Pancreas (tissue), 10 donors: Measurements from ENCODE around the gene OR10H4. TPM values are rescaled to one million over a fixed set of nuclear protein-coding genes. Genes with fewer than 3 reads are reported as not detected.
"Not testable (repeated sequence)": the region's sequence is repeated elsewhere in the genome, so short reads cannot be mapped to it uniquely, and the experiment has no call there.

Experiments
- ATAC-seq, 4 donors: fragments of 200-7000 bp; cut with Tn5 transposase; one replicate each; pipeline versions ENCODE4 v1.8.0 to v1.9.1; 2020; ENCODE audit warnings: mild to moderate bottlenecking in 4 of 4, moderate library complexity in 4 of 4
- DNase-seq, 6 donors: peaks; one replicate each; pipeline ENCODE4 v3.0.0-alpha.2; 2020
- FAIRE-seq: peaks from 2 replicates; lab custom pipeline; 2012; peaks lifted over from hg19 to GRCh38; lab: Jason Lieb, UNC
- H3K27ac ChIP-seq, 4 donors: fragments of 200-600 bp; sonication (generic); 1 replicate in 3 of 4; 2 replicates in 1 of 4; pipeline versions ENCODE4 v1.5.0 to v1.8.0; 2020
- H3K27me3 ChIP-seq, 4 donors: fragments of 200-600 bp; one replicate each; pipeline ENCODE4 v1.8.0; 2021
- H3K36me3 ChIP-seq, 3 donors: fragments of 200-600 bp; sonication (generic) in 1 of 3; one replicate each; pipeline versions ENCODE4 v1.5.0 to v1.8.0; 2020 to 2021
- H3K4me1 ChIP-seq, 3 donors: fragments of 200-600 bp; one replicate each; pipeline ENCODE4 v1.8.0; 2021
- H3K4me3 ChIP-seq, 4 donors: fragments of 200-600 bp; sonication (generic) in 2 of 4; one replicate each; pipeline versions ENCODE4 v1.5.0 to v1.8.0; 2020 to 2021
- H3K9me3 ChIP-seq, 4 donors: fragments of 200-600 bp; one replicate each; pipeline ENCODE4 v1.8.0; 2021
- WGBS, 2 donors: extraction: QIAGEN DNeasy Blood & Tissue Kit; methylation state at CpG; one replicate each; pipeline ENCODE4 v1.1.7; 2013; 5-methylcytosine and 5-hydroxymethylcytosine counted together
- intact Hi-C, 3 donors: fragments of 100-400 bp; cut with DNase I; formaldehyde crosslinking; loops; one replicate each; pipeline versions ENCODE4 v1.11.1 to v1.14.2; 2022
- polyA plus RNA-seq, 2 donors: library from polyadenylated mRNA; stranded (reverse); fragments of 200-250 nt; gene quantifications; one replicate each; pipeline ENCODE4 v1.2.3, GENCODE V29; 2013
- total RNA-seq, 6 donors: library from RNA; stranded (reverse); fragmentation: NEBNext Ultra II Directional in 4 of 6; extraction: Animal tissue kit (Norgen Biotek cat#: 25700) in 4 of 6; gene quantifications; one replicate each; pipeline versions ENCODE4 v1.2.1 to v1.2.4, GENCODE V29; 2021 to 2023
- TF ChIP-seq, protein P1 (sequence below), 4 donors: fragments of 200-600 bp; sonication (generic) in 3 of 4; IDR thresholded peaks; one replicate each; pipeline versions ENCODE4 v1.5.0 to v1.8.0; 2021; ENCODE audit warnings: antibody characterized with exemption in 4 of 4
- donor health status: healthy with polysubstance abuse.
- donor health status: DM: no; HTN: no; CAD: no; lungs with moderate emphysema.
- donor health status: DM: no; HTN: no; CAD: no.
- donor health status: control.
- donor health status: control.
- donor health status: Bipolar disorder and iron deficiency.
- donor health status: DM: yes; HTN: yes; CAD: no.
- donor health status: DM: no; HTN: no; CAD: no.
- donor health status: DM: no; HTN: no; CAD: no.
- donor health status: DM: yes; HTN: yes; CAD: no.

Gene OR10H4
- total RNA-seq, result not detected
- polyA plus RNA-seq, result not detected

- no peak for DNase-seq
- no peak for FAIRE-seq
- no peaks in the 10 kb centered on the region for H3K27me3 ChIP-seq
- intact Hi-C loops, result no loop called here
- H3K9me3 ChIP-seq, result no peaks in the 10 kb centered on the region
- H3K4me3 ChIP-seq, result no peak within 1 kb of the TSS
- H3K4me1 ChIP-seq, result no peaks in the 10 kb centered on the region
- no peak for ATAC-seq
- no peak within 1 kb of the TSS for H3K27ac ChIP-seq
- no peaks in the 10 kb centered on the region for H3K36me3 ChIP-seq
- TF ChIP-seq, protein P1, sequence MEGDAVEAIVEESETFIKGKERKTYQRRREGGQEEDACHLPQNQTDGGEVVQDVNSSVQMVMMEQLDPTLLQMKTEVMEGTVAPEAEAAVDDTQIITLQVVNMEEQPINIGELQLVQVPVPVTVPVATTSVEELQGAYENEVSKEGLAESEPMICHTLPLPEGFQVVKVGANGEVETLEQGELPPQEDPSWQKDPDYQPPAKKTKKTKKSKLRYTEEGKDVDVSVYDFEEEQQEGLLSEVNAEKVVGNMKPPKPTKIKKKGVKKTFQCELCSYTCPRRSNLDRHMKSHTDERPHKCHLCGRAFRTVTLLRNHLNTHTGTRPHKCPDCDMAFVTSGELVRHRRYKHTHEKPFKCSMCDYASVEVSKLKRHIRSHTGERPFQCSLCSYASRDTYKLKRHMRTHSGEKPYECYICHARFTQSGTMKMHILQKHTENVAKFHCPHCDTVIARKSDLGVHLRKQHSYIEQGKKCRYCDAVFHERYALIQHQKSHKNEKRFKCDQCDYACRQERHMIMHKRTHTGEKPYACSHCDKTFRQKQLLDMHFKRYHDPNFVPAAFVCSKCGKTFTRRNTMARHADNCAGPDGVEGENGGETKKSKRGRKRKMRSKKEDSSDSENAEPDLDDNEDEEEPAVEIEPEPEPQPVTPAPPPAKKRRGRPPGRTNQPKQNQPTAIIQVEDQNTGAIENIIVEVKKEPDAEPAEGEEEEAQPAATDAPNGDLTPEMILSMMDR (IDR thresholded peaks at IDR 0.05), result no peak
Observed at GRCh38 chr19:15948223-15949058, at the start of gene OR10H4. Gene OR10H4, plus strand, starts transcription at chr19:15949008. Its CDS starts 0 bp downstream, at chr19:15949008.

DNA sequence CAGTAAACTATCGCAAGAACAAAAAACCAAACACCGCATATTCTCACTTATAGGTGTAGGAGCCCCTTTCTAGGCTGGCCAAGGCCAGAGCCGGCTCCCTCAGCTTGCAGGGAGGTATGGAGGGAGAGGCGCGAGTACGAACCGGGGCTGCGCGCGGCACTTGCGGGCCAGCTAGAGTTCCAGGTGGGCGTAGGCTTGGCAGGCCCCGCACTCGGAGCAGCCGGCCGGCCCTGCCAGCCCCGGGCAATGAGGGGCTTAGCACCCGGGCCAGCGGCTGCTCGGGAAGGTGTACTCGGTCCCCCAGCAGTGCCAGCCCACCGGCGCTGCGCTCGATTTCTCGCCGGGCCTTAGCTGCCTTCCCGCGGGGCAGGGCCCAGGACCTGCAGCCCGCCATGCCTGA is 49.2 kb upstream of the OR10H4 start:
- H3K4me3 ChIP-seq, intact Hi-C loops, DNase-seq, H3K27me3 ChIP-seq, ATAC-seq, H3K27ac ChIP-seq, H3K9me3 ChIP-seq, H3K4me1 ChIP-seq, FAIRE-seq, H3K36me3 ChIP-seq: not testable (repeated sequence)
- 23 to 26% methylated on average over 26 to 30 of the region's 30 CpGs for WGBS, 2 donors

- DNase-seq, H3K4me3 ChIP-seq, H3K9me3 ChIP-seq, H3K36me3 ChIP-seq, H3K27ac ChIP-seq, ATAC-seq, H3K4me1 ChIP-seq, H3K27me3 ChIP-seq, FAIRE-seq, intact Hi-C loops: not testable (repeated sequence)
- WGBS, 2 donors, result 20 to 46% methylated on average over 8 to 15 of the region's 15 CpGs
Observed at GRCh38 chr19:15900032-15900431, 48.8 kb upstream of the OR10H4 start.

GRCh38 chr19:15900504-15900903 is 48.3 kb upstream of the OR10H4 start:
- Histone ChIP-seq H3K27me3 (no peaks in the 10 kb centered on the region), H3K4me3 (no peak overlapping the region), H3K4me1 (no peaks in the 10 kb centered on the region), H3K9me3 (no peaks in the 10 kb centered on the region), H3K27ac (no peak overlapping the region), H3K36me3 (no peaks in the 10 kb centered on the region)
- TF ChIP-seq, protein P1 (IDR thresholded peaks at IDR 0.05), result no peak
- intact Hi-C loops, result no loop called here
- ATAC-seq (no peak), DNase-seq (no peak), FAIRE-seq (no peak)
- WGBS, 2 donors, result 80 to 84% methylated on average over 7 to 11 of the region's 11 CpGs

GRCh38 chr19:15902254-15902653 is 46.6 kb upstream of the OR10H4 start:
- no peak for ATAC-seq
- WGBS, 2 donors, result 66 to 75% methylated on average over 11 of the region's 11 CpGs
- Histone ChIP-seq H3K4me1 (peaks cover 0 to 4% (median 0%) of the 10 kb centered on the region in 3 donors), H3K4me3 (no peak overlapping the region), H3K27me3 (peaks cover 0 to 8% (median 2%) of the 10 kb centered on the region in 4 donors), H3K9me3 (no peaks in the 10 kb centered on the region), H3K27ac (no peak overlapping the region), H3K36me3 (no peaks in the 10 kb centered on the region)
- FAIRE-seq, result no peak
- intact Hi-C loops, result no loop called here
- no peak for DNase-seq
- TF ChIP-seq, protein P1 (IDR thresholded peaks at IDR 0.05), result no peak

GRCh38 chr19:15902898-15903297 is 45.9 kb upstream of the OR10H4 start:
- H3K36me3 ChIP-seq, intact Hi-C loops, H3K27ac ChIP-seq, H3K4me1 ChIP-seq, H3K4me3 ChIP-seq, DNase-seq, FAIRE-seq, H3K9me3 ChIP-seq, ATAC-seq, H3K27me3 ChIP-seq: not testable (repeated sequence)
- 83% methylated on average over 29 of the region's 29 CpGs for WGBS, 2 donors
